KMS-11 (cell line): ENCODE measurements around the gene ANO8.
A peak's percentile ranks its signal among the peaks of the same experiment; 100 is the strongest.

ENCODE experiments used
- H2AFZ ChIP-seq: fragments of 200-600 bp; sonication (generic); 2 replicates; pipeline ENCODE4 v1.6.1; 2016; ENCODE audit warnings: antibody characterized with exemption, mixed run types, low read depth
- H3K27ac ChIP-seq: fragments of 200-600 bp; sonication (generic); 2 replicates; pipeline ENCODE4 v1.6.1; 2016; ENCODE audit warnings: mild to moderate bottlenecking, mixed run types
- H3K27me3 ChIP-seq: fragments of 200-600 bp; sonication (generic); 2 replicates; pipeline ENCODE4 v1.6.1; 2017; ENCODE audit warnings: mild to moderate bottlenecking, low read depth, mixed run types, moderate library complexity; ENCODE audit not compliant: insufficient read depth
- H3K36me3 ChIP-seq: fragments of 200-600 bp; sonication (generic); 2 replicates; pipeline ENCODE4 v1.6.1; 2017; ENCODE audit warnings: mild to moderate bottlenecking, mixed run types; ENCODE audit not compliant: insufficient read depth
- H3K4me1 ChIP-seq: fragments of 200-600 bp; sonication (generic); 2 replicates; pipeline ENCODE4 v1.6.1; 2016; ENCODE audit warnings: mild to moderate bottlenecking, low read depth, mixed run types; ENCODE audit not compliant: poor library complexity, severe bottlenecking
- H3K4me2 ChIP-seq: fragments of 200-600 bp; sonication (generic); 2 replicates; pipeline ENCODE4 v1.7.0; 2016; ENCODE audit warnings: mild to moderate bottlenecking, mixed run types
- H3K4me3 ChIP-seq: fragments of 200-600 bp; sonication (generic); IDR thresholded peaks from 2 replicates; pipeline ENCODE4 v1.6.1; 2017; ENCODE audit warnings: low read depth, low read length, mixed read lengths; ENCODE audit not compliant: insufficient read depth
- H3K79me2 ChIP-seq: fragments of 200-600 bp; sonication (generic); 2 replicates; pipeline ENCODE4 v1.6.1; 2016; ENCODE audit warnings: low read depth, mixed run types; ENCODE audit not compliant: insufficient read depth
- H3K9ac ChIP-seq: fragments of 200-600 bp; sonication (generic); 2 replicates; pipeline ENCODE4 v1.6.1; 2016; ENCODE audit warnings: mild to moderate bottlenecking, mixed run types
- H4K20me1 ChIP-seq: fragments of 200-600 bp; sonication (generic); 2 replicates; pipeline ENCODE4 v1.6.1; 2016; ENCODE audit warnings: mild to moderate bottlenecking, mixed run types; ENCODE audit not compliant: insufficient read depth
- CTCF ChIP-seq: fragments of 200-600 bp; sonication (generic); conservative IDR thresholded peaks from 2 replicates; pipeline ENCODE4 v1.6.1; 2017; ENCODE audit warnings: low read depth, mild to moderate bottlenecking, antibody characterized with exemption, low read length, moderate library complexity, mixed read lengths

ANO8 gene

DNA sequence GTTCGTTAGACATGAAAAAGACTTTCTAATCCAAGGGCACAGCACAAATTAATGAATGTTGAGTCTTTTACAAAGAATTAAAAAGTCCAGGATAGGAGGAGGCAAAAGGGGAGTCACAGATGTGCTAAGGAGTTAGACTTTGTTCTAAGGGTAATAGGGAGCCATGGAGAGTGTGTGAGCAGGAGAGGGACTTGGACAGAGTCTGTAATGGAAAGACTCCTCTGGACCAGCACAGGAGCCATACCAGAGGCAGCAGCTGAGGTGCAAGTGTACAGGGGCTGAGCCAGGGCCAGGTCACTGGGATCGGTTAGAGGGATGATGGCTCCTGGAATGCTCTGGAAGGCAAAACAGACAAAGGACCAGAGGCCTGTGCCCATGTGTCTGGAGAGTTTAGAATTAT lies 13.2 kb upstream of the ANO8 start:
- H3K36me3 ChIP-seq, result no peaks in the 10 kb centered on the region
- peaks cover 18% of the 10 kb centered on the region for H3K4me1 ChIP-seq

DNA sequence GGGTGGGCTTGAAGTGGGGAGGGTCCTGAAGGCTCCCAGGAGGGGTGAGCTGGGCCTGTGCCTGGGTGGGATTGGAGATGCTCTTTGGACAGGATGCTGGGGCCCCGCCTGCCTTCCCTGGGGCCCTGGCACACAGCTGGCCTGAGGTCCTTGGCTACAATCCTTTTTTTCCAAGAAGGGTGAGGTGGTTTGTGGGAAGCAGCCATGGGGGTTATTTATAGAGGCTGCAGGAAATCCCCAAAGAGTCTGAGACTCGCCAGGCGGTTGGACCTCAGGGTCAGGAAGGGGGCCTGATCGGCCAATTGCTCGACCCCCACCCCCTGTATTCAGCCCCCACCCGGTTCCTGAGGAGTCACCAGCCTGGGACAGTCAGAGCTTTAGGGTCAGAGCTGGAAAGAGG lies 12.7 kb upstream of the ANO8 start:
- no peak overlapping the region for H3K4me3 ChIP-seq
- H2AFZ ChIP-seq, result no peak overlapping the region
- H3K9ac ChIP-seq, result no peak overlapping the region
- no peak for TF ChIP-seq CTCF
- H3K4me2 ChIP-seq, result peak overlapping the region; percentile 24; the same call in 1 of the 2 replicates
- H3K27ac ChIP-seq, result no peak overlapping the region
- H3K4me1 ChIP-seq, result peaks cover 18% of the 10 kb centered on the region
- H3K79me2 ChIP-seq, result no peaks in the 10 kb centered on the region
- peaks cover 27% of the 10 kb centered on the region for H3K27me3 ChIP-seq
- no peaks in the 10 kb centered on the region for H3K36me3 ChIP-seq
- no peaks in the 10 kb centered on the region for H4K20me1 ChIP-seq

More for the DNA sequence above, 13.2 kb upstream of the ANO8 start:
- Histone ChIP-seq H4K20me1 (no peaks in the 10 kb centered on the region), H3K27ac (no peak overlapping the region), H2AFZ (no peak overlapping the region), H3K27me3 (peaks cover 32% of the 10 kb centered on the region), H3K4me2 (no peak overlapping the region), H3K79me2 (no peaks in the 10 kb centered on the region), H3K4me3 (no peak overlapping the region), H3K9ac (no peak overlapping the region)
- no peak for TF ChIP-seq CTCF

GRCh38 chr19:17346109-17346671 lies 11.5 kb upstream of the ANO8 start:
- Histone ChIP-seq H3K4me3 (no peak overlapping the region), H3K79me2 (no peaks in the 10 kb centered on the region), H3K27ac (no peak overlapping the region), H3K36me3 (no peaks in the 10 kb centered on the region), H2AFZ (peak overlapping the region; percentile 30; the same call in 1 of the 2 replicates), H3K4me2 (no peak overlapping the region; the same call in 1 of the 2 replicates), H4K20me1 (no peaks in the 10 kb centered on the region), H3K4me1 (peaks cover 18% of the 10 kb centered on the region), H3K27me3 (peaks cover 20% of the 10 kb centered on the region), H3K9ac (no peak overlapping the region)
- TF ChIP-seq CTCF, result peak; percentile 83

- Histone ChIP-seq H3K36me3 (no peaks in the 10 kb centered on the region), H3K4me1 (peaks cover 9% of the 10 kb centered on the region), H3K4me2 (no peak overlapping the region), H4K20me1 (no peaks in the 10 kb centered on the region), H2AFZ (no peak overlapping the region), H3K4me3 (no peak overlapping the region), H3K27ac (no peak overlapping the region), H3K9ac (no peak overlapping the region), H3K27me3 (no peaks in the 10 kb centered on the region), H3K79me2 (no peaks in the 10 kb centered on the region)
- no peak for TF ChIP-seq CTCF
Measured at GRCh38 chr19:17341845-17342244, 7.2 kb upstream of the ANO8 start.
